Esophagus muscularis mucosa (tissue), 2 donors: ENCODE measurements around the gene ZNF174.

ENCODE experiments used
- EP300 ChIP-seq: sonication (generic); formaldehyde crosslinking; IDR thresholded peaks from one replicate; pipeline ENCODE4 v1.6.1; 2017; ENCODE audit warnings: antibody characterized with exemption
- POLR2A ChIP-seq: fragments of 450-650 bp; IDR thresholded peaks from one replicate; pipeline ENCODE4 v1.6.1; 2017; ENCODE audit warnings: antibody characterized with exemption, moderate library complexity, mild to moderate bottlenecking, low read depth

- TF ChIP-seq EP300 (no peak), POLR2A (no peak)
These were observed 23.1 kb upstream of the ZNF174 start for GRCh38 chr16:3377917-3378316.
